A673 (cell line): ENCODE data around the gene TMEM170A. TPM values are rescaled to one million over a fixed set of nuclear protein-coding genes. Genes with fewer than 3 reads are reported as not detected.

Experiments
- BruUV-seq: library from RNA; stranded (reverse); fragments of 400-500 nt; replicated peaks from 2 replicates; lab custom pipeline; 2021; lab: Mats Ljungman, UMichigan
- CTCF ChIA-PET: fragments of 300-600 bp; sonication (Branson Sonifier 250); formaldehyde crosslinking; loops from one replicate; lab custom pipeline; 2022; ENCODE audit warnings: antibody characterized with exemption; lab: Charles Lee
- POLR2A ChIA-PET: fragments of 300-600 bp; sonication (Branson Sonifier 250); formaldehyde crosslinking; loops from one replicate; lab custom pipeline; 2022; ENCODE audit warnings: antibody characterized with exemption; ENCODE audit not compliant: low non-redundant PET; lab: Charles Lee
- DNase-seq: peaks from one replicate; pipeline ENCODE4 v3.0.0-alpha.2; 2015; ENCODE audit warnings: low spot score
- H3K27ac ChIP-seq: fragments of 200-600 bp; sonication (generic); 2 replicates; pipeline ENCODE4 v1.5.1; 2016; ENCODE audit warnings: mixed run types, low read depth, mild to moderate bottlenecking, mixed read lengths, antibody characterized with exemption, low read length; ENCODE audit not compliant: poor library complexity, severe bottlenecking
- H3K27me3 ChIP-seq: fragments of 200-600 bp; sonication (generic); replicated peaks from 2 replicates; pipeline ENCODE4 v1.6.1; 2017; ENCODE audit warnings: mixed run types, low read depth, mild to moderate bottlenecking, mixed read lengths, antibody characterized with exemption, low read length; ENCODE audit not compliant: insufficient read depth, poor library complexity
- H3K36me3 ChIP-seq: fragments of 200-600 bp; sonication (generic); 2 replicates; pipeline ENCODE4 v1.6.1; 2016; ENCODE audit warnings: mixed run types, mild to moderate bottlenecking, mixed read lengths, antibody characterized with exemption, low read length; ENCODE audit not compliant: insufficient read depth, poor library complexity, severe bottlenecking
- H3K4me1 ChIP-seq: fragments of 200-600 bp; sonication (generic); 2 replicates; pipeline ENCODE4 v1.6.1; 2017; ENCODE audit warnings: mixed run types, mild to moderate bottlenecking, mixed read lengths, antibody characterized with exemption, low read length; ENCODE audit not compliant: insufficient read depth, poor library complexity, severe bottlenecking
- H3K4me3 ChIP-seq: fragments of 200-600 bp; sonication (generic); 2 replicates; pipeline ENCODE4 v1.5.1; 2016; ENCODE audit warnings: low read depth, mixed run types, mild to moderate bottlenecking, mixed read lengths, low read length; ENCODE audit not compliant: poor library complexity, severe bottlenecking
- H3K9me3 ChIP-seq: fragments of 200-600 bp; sonication (generic); 2 replicates; pipeline ENCODE4 v1.6.1; 2016; ENCODE audit warnings: mixed run types, low read depth, mild to moderate bottlenecking, mixed read lengths, antibody characterized with exemption, low read length; ENCODE audit not compliant: poor library complexity, severe bottlenecking
- CTCF ChIP-seq: fragments of 300-800, 200-600 bp; sonication (generic); conservative IDR thresholded peaks from 2 replicates; pipeline ENCODE4 v1.5.1; 2017; ENCODE audit warnings: low read depth, mild to moderate bottlenecking, antibody characterized with exemption, low read length, moderate library complexity, mixed read lengths
- EZH2 ChIP-seq: fragments of 200-600 bp; sonication (generic); IDR thresholded peaks from 2 replicates; pipeline ENCODE4 v1.6.1; 2017; ENCODE audit warnings: borderline replicate concordance, low read depth, mild to moderate bottlenecking, mixed read lengths, antibody characterized with exemption, low read length; ENCODE audit not compliant: poor library complexity, severe bottlenecking
- intact Hi-C: fragments of 100-400 bp; cut with micrococcal nuclease; formaldehyde crosslinking; loops from one replicate; pipeline ENCODE4 v1.10.0; 2022; ENCODE audit not compliant: unreplicated experiment
- total RNA-seq: library from RNA; stranded (reverse); gene quantifications from 2 replicates; pipeline ENCODE4 v1.2.3, GENCODE V29; 2021

TMEM170A gene
- total RNA-seq, 1 experiment from 2014 or later = 25.9 TPM

- H3K4me3 ChIP-seq = no peak overlapping the region
- peak overlapping the region; percentile 42 for H3K27ac ChIP-seq
- DNase-seq = peak; percentile 56
- CTCF ChIA-PET = no interaction called here
- intact Hi-C loops = no loop called here
- TF ChIP-seq EZH2 = no peak
- TF ChIP-seq CTCF = no peak
- H3K27me3 ChIP-seq = no peaks in the 10 kb centered on the region
- POLR2A ChIA-PET = no interaction called here
- no peaks in the 10 kb centered on the region for H3K9me3 ChIP-seq
- H3K4me1 ChIP-seq = peaks cover 11% of the 10 kb centered on the region
- peaks cover 8% of the 10 kb centered on the region for H3K36me3 ChIP-seq
- BruUV-seq = no TSS peak
Observed at GRCh38 chr16:75443298-75443697, 21.2 kb downstream of the TMEM170A start.

GRCh38 chr16:75433732-75434413 lies 30.6 kb downstream of the TMEM170A start:
- H3K36me3 ChIP-seq = peaks cover 8% of the 10 kb centered on the region
- ChIA-PET CTCF (interaction anchor here (0.6 to 1.0 kb wide), 3 partner anchors 30 to 84 kb away, joined by 3 read pairs; no protein-coding TSS in a partner anchor), POLR2A (no interaction called here)
- peak overlapping the region; percentile 93 for H3K27ac ChIP-seq
- intact Hi-C loops = no loop called here
- H3K4me3 ChIP-seq = peak overlapping the region; percentile 88
- peak; percentile 90 for DNase-seq
- H3K4me1 ChIP-seq = peaks cover 6% of the 10 kb centered on the region
- no peaks in the 10 kb centered on the region for H3K9me3 ChIP-seq
- no peaks in the 10 kb centered on the region for H3K27me3 ChIP-seq
- TF ChIP-seq EZH2 (no peak), CTCF (no peak)
- BruUV-seq = TSS peak; percentile 93

- Histone ChIP-seq H3K27ac (peak within 1 kb of the TSS; percentile 93), H3K9me3 (no peaks in the 10 kb centered on the region), H3K4me3 (peak within 1 kb of the TSS; percentile 88), H3K4me1 (peaks cover 6% of the 10 kb centered on the region), H3K27me3 (no peaks in the 10 kb centered on the region), H3K36me3 (peaks cover 8% of the 10 kb centered on the region)
- peak; percentile 97 for DNase-seq
- CTCF ChIA-PET = interaction anchor here (0.8 kb wide), 1 partner anchor 32 kb away, joined by 3 read pairs; no protein-coding TSS in a partner anchor
- no TSS peak for BruUV-seq
- POLR2A ChIA-PET = no interaction called here
- intact Hi-C loops = no loop called here
- TF ChIP-seq EZH2 (no peak), CTCF (no peak)
Observed at GRCh38 chr16:75432828-75433731, 31.4 kb downstream of the TMEM170A start, which contains the start of gene CFDP1. Gene CFDP1, minus strand, starts transcription at chr16:75433503. Its CDS starts 151 bp downstream, at chr16:75433352.
